Head of caudate nucleus (tissue), 42 donors: ENCODE measurements around the gene OPCML.

Experiments
- DNase-seq, 42 donors: peaks; one replicate each; pipeline versions ENCODE4 v3.0.0 to v3.0.0-alpha.2; 2020 to 2021; ENCODE audit warnings: mixed read lengths in 7 of 42
- intact Hi-C: fragments of 100-400 bp; cut with DNase I; formaldehyde crosslinking; loops from one replicate; pipeline ENCODE4 v1.15.0; 2022

OPCML gene

DNA sequence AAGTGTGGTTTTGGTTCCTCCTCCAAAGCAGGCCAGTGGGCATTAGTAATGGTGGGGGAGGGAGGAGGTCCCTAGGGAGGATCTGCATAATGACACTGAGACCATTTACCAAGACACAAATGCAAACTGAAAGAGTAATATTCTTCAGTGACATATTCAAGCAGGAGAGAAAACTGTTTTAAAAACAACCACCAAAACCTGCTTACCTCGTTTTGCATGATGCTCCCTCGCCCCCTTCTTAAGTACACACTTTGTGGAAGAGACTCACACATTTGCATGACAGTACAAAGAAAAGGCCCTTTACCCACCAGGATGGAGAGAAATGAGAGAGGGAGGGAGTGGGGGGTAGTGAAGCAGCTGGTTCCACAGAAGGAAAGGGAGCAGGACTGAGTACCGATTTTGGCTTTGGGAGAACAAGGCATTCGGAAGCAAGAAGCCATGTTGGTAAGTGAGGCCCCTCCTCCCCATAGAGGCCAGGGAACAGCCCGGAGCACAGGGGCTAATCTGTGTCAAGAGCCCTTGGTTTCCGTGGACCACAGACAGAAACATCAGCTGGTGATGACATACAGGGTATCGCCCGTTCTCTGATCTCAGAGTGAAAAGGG lies 13.0 kb upstream of the OPCML start:
- DNase-seq = no peak
- intact Hi-C loops = no loop called here

DNA sequence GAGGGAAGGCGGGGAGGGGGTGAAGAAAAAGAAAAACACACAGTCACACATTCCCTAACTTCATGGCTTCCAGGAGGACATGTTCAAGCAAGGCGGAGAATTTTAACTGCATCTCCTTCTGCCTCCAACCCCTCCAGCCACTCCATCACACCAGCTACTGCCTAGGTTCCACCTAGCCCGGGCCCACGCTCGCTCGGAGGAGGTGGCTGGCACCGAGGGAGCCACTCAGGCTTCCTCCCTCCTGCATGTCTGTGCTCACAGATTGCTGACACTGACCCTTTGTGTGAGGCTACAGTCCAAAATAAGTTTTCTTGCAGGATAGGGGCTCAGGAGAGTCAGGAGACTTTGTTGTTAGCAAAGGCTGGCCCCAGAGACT lies 9.4 kb upstream of the OPCML start:
- intact Hi-C loops = no loop called here
- no peak for DNase-seq

- no peak for DNase-seq
- intact Hi-C loops = no loop called here
Measured at GRCh38 chr11:133541021-133541719, 8.9 kb upstream of the OPCML start.

DNA sequence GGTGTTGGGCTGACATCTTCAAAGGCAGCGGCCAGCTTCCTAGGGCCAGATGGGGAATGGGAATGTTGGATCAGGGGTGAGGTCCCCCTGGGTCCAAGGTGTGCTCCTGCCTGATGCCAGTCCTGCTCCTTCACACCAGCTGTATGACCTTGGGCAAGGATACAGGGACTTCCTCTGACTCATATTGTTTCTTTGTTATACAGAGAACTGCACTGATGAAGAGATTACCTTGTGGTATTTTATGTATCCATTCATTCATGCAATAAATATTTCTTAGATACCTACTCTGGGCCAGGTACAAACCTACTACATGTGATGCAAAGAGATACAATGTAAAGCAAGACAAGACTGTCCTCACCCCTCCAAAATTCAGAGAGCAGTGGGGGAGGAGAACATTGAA lies 3.9 kb upstream of the OPCML start:
- intact Hi-C loops = no loop called here
- no peak for DNase-seq

GRCh38 chr11:133533205-133533604 lies 904 bp upstream of the OPCML start:
- intact Hi-C loops = no loop called here
- DNase-seq = no peak

DNA sequence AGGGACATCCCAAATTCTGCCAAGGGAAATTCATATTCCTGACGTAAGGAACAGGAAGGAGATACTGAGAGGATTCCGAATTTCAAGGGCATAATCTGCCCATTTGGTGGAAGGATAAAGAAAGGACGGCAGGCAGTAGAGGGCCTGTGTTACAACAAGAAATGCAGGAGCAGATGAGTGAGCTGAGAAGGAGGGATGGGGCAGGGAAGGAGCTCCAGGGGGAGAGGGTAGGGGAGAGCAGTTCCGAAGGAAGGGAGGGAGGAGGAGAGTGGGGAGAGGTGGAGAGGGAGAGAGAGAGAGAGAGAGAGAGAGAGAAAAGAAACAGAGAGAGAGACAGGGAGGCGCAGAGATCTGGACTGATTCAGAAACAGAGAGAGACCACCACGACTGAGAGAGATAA lies 843 bp downstream of the OPCML start:
- peak in 5 of 42 donors; percentile 6 to 39 (median 26) for DNase-seq
- intact Hi-C loops = no loop called here

DNA sequence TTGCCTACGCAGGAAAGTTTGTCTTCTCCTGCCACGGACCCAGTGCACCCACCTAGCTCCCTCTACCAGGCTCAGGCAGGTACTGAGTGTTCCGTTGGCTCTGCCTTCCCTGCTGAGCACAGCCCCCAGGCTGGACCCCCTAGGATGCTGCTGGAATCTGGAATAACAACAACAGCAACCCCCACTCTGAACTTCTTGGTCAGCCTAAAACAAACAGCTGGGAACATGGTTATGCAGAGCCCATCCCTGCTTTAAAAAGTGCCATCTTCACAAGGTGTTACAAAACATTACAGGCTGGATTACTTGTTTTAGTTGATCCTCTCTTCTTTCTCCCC lies 1.8 kb downstream of the OPCML start:
- peak in 30 of 42 donors; percentile 16 to 72 (median 36) for DNase-seq
- intact Hi-C loops = no loop called here

GRCh38 chr11:133529807-133530500 lies 2.3 kb downstream of the OPCML start:
- intact Hi-C loops = no loop called here
- peak in 4 of 42 donors; percentile 5 to 17 (median 16) for DNase-seq

DNA sequence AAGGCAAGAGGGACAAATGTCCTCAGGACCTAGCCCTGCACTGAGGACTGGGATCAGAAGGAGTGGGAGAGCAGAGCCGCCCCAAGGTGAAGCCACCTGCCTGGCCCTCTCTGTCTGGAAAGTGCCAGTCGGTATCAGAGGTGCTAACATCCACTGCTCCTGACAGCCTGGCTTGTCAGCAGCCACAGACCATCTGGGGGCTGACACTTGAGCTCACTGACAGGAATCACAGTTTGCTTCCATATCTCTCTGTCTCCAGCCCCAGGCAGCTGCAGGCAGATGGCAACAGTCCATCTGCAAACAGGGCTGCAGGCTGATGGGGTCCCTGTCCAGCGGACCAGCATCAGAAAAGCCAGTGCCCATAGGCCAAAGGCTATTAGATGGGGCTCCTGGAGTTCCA lies 5.5 kb downstream of the OPCML start:
- no peak for DNase-seq
- intact Hi-C loops = no loop called here

DNA sequence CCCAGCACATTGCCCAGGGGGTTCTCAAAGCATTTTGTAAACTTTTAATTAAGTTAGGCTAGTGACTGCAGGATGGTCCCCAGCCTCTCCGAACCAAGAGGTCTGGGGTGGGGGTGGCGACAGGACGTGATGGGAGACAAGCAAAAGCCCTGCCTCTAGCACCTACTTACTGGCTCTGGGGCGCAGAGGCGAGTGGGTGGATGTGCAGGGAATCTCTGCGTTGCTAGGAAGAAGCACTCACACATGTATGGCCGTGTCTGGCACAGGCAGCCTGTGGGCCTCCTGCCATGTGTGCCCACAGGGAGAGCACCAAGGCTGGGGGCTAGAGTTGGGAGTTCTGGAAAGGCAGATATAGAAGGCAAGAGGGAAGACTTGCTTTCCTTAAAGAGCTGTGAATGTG lies 6.3 kb downstream of the OPCML start:
- intact Hi-C loops = no loop called here
- DNase-seq = peak in 31 of 42 donors; percentile 18 to 78 (median 45)

DNA sequence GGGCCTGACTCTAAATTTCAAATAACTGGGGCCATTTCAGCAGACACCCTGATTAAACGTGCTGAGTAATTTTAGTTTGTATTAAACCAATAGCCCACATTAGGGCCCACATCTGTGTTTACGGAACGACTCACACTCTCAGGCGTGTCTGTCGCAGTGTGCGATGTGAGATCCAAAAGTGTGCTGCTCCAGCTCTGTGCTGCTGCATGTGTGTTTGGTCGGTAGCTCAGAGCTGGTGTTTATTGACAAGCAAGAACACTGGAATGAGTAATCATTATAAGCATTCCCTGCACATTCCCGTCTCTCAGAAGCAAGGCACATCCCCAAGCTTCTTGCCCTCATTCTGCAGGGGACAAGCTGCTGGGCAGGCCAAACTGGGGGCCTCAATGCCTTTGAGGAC lies 7.8 kb downstream of the OPCML start:
- intact Hi-C loops = no loop called here
- no peak for DNase-seq

DNA sequence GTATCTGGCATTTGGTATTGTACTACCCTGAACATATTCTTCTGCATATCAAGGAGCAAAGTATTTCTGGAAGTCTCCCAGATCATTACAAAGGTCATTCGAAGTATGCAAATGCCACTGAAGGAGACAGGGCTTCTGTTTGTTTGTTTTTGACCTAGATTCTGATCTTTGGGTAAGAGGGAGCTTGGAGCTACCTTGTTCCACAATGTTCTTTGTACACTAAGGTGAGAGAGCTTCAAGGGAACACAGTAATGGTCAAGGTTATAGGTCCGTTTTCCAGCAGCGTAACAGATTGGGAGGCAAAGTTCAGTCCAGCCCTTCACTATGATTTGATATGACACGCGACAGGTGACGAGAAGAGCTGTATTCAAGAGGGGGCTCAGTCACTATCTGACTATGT lies 10.0 kb downstream of the OPCML start:
- intact Hi-C loops = no loop called here
- DNase-seq = no peak

DNA sequence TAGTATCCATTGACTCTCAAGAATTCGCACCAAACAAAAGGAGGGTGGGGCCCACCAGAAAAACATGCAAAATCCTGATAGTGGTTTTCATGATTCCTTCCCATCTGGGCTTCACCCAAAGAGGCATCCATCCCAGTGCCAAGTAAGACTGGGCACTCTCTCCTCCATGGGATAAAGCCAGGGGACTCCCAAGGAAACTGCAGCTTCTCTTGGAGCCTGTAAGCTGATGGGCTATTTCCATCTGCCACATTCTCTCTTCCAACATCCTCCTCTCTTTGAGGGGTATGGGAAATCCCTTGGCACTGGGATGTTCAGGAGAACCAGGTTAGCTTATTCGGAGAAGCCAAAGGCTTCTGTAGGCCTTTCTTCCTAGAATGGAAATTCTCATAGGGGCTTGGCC lies 10.8 kb downstream of the OPCML start:
- intact Hi-C loops = no loop called here
- no peak for DNase-seq

- intact Hi-C loops = no loop called here
- no peak for DNase-seq
Measured at GRCh38 chr11:133520707-133521106, 11.6 kb downstream of the OPCML start.

DNA sequence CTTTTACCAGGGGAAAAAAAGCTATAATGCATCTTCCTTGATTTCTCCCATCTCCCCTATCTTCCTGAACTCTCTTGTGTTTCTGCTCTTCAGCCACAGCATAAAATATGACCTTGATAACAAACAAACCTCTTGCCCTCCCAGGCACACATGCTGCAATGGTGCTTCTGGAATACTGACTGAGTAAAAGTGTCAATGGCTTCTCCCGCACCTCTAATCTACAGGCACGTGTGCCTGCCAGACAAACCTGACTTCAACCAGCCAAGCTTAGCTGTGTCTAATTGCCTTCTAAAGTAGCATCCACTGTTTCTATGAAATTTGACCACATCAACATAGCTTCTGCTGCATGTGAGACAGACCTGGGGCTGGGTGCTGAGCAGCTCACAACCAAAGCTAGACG lies 12.7 kb downstream of the OPCML start:
- intact Hi-C loops = no loop called here
- DNase-seq = no peak

DNA sequence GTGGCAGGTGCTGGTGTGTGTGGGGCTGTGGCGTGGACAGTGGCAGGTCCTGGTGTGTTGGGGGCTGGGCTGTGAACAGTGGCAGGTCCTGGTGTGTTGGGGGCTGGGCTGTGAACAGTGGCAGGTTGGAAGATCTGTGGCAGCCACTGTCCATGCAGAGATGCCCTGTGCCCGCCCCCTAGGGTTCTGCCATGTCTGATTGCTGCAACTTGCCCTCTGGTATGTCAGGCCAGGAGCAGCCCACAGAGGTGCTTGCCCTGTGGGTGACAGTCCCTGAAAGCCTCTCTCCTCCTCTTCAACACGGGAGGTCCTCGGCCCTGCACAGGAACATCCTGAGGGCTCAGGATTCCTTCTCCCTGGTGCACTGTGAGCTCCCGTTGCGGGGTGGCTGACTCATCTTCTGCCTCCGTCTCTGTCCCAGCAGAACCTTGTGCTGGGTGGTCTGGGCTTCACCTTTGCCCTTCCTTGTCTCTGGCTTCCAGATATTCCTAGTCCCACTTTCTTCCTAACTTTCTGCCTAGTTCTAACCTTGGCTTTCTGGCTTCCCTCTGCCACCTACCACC lies 13.5 kb downstream of the OPCML start:
- intact Hi-C loops = no loop called here
- DNase-seq = no peak

GRCh38 chr11:133516845-133517244 lies 15.5 kb downstream of the OPCML start:
- intact Hi-C loops = no loop called here
- no peak for DNase-seq

GRCh38 chr11:133515107-133515506 lies 17.2 kb downstream of the OPCML start:
- intact Hi-C loops = no loop called here
- DNase-seq = no peak

DNA sequence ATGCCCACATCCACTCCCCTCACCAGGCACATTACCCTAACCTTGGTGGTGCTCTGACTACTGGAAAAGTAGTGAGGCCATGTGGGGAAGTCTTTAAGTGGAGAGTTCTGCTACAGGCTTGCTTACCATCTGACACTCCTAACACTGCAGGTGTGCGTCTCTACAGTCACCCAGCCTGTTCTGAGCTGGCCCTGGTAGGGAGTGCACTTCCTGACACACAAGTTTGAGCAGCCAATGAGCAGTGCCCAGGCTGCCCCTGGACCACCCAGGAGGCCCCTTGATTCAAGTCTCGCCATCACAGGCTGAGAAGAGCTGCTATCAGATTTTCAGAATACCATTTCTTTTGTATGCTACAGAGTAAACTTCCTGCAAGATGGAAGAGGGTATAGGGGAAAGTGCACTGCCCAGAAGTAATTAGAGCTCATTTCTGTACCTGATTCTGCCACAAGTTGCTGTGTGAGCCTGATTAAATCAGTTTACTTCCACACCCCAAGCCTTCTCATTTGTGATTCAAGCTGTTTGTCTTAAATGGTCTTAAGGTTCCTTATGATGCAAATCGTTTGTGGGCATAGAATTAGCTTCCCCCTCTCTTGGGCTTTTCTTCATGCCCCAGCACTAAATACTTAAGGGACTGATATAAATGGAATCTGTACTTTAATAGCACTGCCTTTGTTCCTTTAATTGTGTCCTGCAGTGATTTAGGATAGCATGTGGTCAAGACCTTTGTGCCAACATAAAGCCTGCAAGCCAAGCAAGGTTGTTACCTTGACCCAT lies 22.2 kb downstream of the OPCML start:
- intact Hi-C loops = no loop called here
- peak in 1 of 42 donors; percentile 13 for DNase-seq

- peak in 1 of 42 donors; percentile 40 for DNase-seq
- intact Hi-C loops = no loop called here
Measured at GRCh38 chr11:133508468-133508867, 23.8 kb downstream of the OPCML start.
